ENCODE data around the gene ILRUN. TPM values are rescaled to one million over a fixed set of nuclear protein-coding genes. Genes with fewer than 3 reads are reported as not detected.
"Not testable (repeated sequence)": the region's sequence is repeated elsewhere in the genome, so short reads cannot be mapped to it uniquely, and the experiment has no call there.

ILRUN gene
- total RNA-seq, 1 donor from 2014 or later = 74.2 TPM

DNA sequence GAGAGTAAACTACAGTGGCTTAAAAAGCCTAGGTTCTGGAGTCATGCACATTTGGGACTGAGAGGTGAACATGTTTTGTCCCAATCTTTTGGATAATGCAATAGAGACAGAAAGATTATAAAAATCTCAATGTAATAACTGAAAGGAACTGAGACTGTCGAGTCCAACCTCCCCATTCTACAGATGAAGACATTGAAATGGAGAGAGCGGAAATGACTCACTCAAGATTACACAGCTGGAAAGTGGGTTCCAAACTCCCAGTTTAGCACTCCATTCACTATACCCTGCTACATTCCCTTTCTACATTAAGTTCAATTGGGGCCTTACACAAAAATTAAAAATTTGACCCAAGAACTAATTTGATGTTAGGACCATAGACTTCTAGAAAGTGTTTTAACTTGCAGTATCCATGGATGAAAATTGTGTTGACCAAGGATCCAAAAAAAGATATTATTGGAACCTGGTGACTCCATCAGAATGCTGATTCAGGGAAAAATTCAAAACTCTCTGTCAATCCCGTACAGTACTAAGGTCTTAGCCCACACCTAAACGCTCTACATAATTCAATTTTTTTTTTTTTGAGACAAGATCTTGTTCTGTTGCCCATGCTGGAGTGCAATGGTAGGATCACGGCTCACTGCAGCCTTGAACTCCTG lies 1.5 kb upstream of the ILRUN start:
- intact Hi-C loops (cut with micrococcal nuclease) = loop anchor here (2.0 to 10.0 kb wide), 3 partner anchors 36 to 273 kb away; partner anchors contain the start of genes RPS10 and SNRPC

DNA sequence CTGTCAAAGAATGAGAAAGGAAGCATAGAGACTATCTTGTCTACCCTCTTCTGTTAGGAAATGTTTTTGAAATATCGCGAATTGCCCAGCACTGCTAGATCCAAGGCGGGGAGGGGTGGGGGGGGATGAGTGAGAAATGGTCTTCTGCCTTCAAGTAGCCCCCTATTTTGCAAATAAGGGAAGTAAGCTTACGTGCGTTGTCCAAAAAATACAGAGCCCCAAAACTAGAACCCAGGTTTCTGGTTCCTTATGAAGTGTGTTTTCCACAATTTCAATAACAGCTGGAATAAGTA lies 923 bp upstream of the ILRUN start:
- intact Hi-C loops (cut with micrococcal nuclease) = loop anchor here (2.0 to 10.0 kb wide), 3 partner anchors 35 to 273 kb away; partner anchors contain the start of genes RPS10 and SNRPC

DNA sequence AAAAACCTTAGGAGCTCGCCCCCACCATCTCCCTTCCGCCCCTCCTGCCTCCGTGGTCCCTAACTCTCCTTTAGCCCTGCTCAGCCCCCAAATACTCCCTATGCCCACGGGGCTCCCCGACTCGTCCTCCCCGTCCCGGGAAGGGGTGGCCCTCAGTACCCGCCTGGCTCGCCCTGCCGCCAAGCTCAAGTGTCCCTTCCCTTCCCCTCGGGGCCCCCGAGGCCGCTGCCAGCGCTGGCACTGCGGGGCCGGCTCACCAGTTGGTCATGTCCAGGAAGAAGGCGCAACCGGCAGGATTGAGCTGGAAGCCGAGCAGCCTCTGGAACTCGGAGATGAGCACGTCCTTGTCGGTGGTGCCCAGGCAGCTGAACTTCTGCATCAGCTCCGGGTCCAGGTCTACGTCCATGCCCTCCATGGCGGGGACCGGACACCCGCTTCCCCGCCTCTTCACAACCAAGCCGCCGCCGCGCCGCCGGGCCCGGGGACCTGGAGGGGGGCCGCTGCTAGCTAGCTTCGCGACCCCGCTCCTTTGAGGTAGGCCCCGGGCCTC lies 303 bp downstream of the ILRUN start:
- intact Hi-C loops (cut with micrococcal nuclease) = loop anchor here (1.0 to 10.0 kb wide), 4 partner anchors 22 to 271 kb away; partner anchors contain the start of genes RPS10 and SNRPC

DNA sequence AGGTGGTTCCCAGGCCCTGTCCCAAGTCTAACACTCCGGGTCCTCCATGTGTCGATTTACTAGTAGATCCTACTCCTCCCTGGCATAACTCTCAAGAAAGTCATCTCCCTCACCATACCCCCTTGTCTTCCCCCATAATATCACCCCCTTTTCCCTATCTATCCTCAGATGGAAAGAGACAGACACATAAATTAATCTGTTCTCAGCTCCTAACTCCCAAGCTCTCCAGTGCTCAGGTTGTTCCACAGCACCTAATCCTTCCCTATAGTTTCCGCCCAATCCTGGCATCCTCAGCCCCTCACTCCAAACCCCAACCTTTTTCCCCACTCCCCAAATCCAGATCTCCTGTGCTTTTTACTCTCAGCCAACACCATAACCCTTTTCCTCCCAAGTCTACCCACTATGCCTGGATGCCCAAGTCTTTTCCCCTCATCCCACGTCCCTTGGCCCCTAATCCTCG lies 808 bp downstream of the ILRUN start:
- intact Hi-C loops (cut with micrococcal nuclease) = loop anchor here (1.0 to 10.0 kb wide), 4 partner anchors 21 to 271 kb away; partner anchors contain the start of genes RPS10 and SNRPC

DNA sequence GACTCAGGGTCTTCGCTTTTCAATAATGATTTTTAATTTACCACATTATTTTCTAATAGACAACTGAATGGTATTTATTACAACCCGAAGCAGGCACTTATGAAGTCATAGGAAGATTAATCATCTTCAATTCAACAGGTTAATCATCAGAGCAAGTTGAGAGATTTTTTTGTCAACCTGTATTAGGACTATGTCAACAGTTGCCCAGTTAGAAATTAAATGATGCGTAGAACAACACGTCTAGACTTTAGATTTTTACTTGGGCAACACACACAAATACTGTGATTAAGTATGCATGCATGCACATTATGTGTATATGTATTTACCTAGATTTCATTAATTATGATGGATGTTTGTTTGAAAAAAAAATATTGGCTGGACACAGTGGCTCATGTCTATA lies 4.3 kb downstream of the ILRUN start:
- intact Hi-C loops (cut with micrococcal nuclease) = loop anchor here (10.0 kb wide), 1 partner anchor 267 kb away; the partner anchor contains the start of gene RPS10

DNA sequence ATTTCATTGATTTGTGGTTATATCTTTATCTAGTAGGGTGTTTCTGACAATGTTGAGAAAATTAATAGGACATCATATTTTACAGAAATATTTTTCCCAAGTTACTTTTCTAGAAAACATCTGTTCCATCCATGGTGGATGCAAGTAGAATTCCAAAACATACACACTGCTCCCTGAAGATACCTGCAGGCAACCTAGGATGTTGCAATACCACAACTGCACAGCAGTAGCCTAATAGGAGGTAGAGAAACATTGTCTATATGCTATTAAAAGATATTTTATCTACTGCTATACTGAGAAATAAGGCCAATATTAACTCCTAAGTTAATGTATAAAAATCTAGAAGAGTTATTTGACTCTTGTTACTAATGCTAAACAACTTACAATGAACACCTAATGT lies 6.8 kb downstream of the ILRUN start:
- intact Hi-C loops (cut with micrococcal nuclease) = loop anchor here (10.0 kb wide), 1 partner anchor 265 kb away; the partner anchor contains the start of gene RPS10

DNA sequence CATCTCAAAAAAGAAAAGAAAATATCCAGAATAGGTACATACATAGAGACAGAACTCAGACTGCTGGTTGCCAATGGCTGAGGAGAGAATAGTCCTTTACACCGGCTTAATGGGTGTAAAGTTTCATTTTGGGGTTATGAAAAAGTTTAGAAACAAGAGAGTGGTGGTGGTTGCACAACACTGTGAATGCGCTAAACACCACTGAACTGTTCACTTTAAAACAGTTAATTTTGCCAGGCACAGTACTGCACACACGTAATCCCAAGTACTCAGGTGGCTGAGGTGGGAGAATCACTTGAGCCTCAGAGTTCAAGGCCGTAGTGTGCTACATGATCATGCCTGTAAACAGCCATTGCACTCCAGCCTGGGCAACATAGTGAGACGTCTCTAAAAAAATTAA lies 7.6 kb downstream of the ILRUN start:
- intact Hi-C loops (cut with micrococcal nuclease) = no loop called here

DNA sequence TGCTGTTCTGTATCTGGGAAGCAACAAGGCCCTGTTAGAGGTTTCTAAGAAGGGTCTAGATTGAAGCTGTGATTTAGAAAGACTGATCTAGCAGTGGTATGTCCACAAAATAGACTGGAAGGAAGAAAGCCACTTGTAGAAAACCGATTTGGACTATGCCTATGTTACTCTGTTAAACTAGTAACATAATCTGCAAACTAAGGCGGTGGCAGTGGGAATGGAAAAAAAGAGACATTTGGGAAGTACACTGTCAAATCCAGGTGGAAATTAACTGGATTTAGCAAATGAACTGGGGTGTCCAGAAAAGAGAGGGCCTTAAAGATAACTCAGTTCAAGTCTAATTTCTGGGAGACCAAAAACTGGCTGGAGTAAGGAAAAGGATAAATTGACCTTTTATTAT lies 11.6 kb downstream of the ILRUN start:
- intact Hi-C loops (cut with micrococcal nuclease) = no loop called here

DNA sequence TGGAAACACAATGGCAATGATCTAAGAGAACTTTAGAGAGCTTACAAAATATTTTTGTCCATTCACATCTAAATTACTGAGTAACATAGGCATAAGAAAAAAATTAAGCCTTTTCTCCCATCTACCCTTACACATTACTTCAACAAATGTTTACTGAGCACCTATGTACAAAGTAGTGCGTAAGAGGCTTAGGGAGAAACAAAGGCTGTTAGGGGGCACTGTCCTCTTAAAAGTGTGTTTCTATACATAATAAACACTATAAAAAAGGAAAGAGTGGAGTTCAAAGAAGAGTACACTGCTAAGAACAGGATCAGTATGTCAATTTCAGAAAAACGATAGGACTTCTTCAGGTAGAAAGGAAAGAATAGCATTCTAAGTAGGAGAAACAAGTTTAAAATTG lies 12.2 kb downstream of the ILRUN start:
- intact Hi-C loops (cut with micrococcal nuclease) = no loop called here

DNA sequence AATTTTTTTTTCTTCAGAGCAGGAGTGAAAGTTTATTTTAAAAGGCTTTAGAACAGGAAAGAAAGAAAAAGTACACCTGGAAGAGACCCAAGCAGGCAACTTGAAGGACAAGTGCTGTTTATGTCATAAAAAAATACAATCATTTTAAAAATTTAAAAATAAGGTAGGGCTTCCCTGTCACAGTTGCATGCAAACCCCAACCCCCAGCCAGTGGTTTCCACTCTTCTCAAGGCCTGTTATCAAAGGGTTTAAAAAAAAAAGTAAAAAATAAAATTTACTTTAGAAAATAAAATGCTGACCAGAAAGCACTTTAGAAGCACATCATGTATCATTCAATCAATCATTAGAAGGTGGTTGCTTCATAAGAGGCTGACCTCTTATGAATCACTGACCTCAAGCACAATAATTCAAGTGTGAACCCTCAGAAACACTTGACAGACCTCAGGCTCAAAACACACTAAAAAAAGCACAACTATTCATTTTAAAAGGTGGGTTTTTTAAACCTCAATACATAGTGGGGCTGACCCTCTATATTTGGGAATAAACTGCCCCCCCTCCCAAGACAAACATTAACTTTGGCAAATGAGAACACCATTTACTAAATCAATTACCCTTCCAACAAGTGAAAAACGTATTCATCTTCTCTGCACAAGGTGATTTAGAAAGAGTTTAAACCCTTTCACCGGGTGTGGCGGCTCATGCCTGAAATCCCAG lies 15.6 kb downstream of the ILRUN start:
- intact Hi-C loops (cut with micrococcal nuclease) = no loop called here

DNA sequence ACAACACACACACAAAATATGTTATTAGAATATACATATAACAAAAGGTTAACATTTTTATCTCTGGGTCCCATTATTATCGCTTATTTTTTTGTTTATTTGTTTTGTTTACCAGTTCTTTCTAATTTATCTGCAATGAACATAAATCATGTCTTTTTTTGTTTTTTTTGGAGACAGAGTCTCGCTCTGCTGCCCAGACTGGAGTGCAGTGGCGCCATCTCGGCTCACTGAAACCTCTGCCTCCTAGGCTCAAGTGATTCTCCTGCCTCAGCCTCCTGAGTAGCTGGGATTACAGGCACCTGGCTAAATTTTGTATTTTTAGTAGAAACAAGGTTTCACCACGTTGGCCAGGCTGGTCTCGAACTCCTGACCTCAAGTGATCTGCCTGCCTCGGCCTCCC lies 16.3 kb downstream of the ILRUN start:
- intact Hi-C loops (cut with micrococcal nuclease) = not testable (repeated sequence)

DNA sequence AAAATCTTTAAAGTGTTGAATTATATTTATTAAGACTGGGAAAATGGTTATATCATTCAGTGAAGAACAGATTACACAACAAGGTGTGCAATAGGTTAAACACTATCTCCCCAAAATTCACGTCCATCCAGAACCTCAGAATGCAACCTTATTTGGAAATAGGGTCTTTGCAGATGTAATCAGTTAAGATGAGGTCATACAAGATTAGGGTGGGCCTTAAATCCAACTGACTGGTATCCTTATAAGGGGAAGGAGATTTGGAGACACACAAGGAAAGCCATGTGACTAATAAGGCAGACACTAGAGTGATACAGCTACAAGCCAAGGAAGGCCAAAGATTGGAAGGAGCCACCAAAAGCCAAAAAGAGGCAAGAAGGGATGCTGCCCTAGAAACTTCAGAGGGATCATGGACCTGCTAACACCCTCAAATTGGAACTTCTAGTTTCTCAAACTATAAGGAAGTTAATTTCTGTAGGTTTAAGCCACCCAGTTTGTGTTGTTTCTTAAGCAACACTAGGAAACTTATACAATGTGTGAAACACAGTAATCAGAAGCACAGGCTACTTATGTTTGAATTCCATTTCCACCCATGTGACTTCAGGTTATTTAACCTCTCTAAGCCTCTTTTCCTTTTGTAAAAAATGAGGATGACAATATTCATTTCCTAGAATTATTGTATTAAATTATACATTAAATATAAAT lies 16.9 kb downstream of the ILRUN start:
- intact Hi-C loops (cut with micrococcal nuclease) = no loop called here

DNA sequence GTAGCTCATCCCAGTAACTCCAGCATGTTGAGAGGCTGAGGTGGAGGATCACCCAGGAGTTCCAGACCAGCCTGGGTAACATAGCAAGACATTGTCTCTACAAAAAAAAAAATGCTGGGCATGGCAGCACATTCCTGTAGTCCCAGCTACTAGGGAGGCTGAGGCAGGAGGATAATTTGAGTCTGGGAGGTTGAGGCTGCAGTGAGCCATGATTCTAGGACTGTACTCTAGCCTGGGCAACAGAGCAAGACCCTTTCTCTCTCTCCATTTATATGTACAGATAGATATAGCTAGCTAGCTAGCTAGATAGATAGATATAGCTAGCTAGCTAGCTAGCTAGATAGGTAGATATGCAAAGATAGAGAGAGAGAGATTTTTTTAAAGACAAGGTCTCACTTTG lies 20.4 kb downstream of the ILRUN start:
- intact Hi-C loops (cut with micrococcal nuclease) = no loop called here

DNA sequence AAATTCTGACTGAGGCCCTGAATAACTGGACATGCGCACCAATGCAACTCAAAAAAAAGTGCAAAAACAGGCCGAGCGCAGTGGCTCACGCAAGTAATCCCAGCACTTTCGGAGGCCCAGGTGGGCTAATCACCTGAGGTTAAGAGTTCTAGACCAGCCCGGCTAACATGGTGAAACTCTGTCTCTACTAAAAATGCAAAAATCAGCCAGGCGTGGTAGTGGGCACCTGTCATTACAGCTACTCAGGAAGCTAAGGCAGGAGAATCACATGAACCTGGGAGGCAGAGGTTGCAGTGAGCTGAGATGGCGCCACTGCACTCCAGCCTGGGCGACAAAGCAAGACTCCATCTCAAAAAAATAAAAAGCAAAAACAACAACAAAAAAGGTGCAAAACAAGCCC lies 21.6 kb downstream of the ILRUN start:
- intact Hi-C loops (cut with micrococcal nuclease) = loop anchor here (1.0 to 5.0 kb wide), 3 partner anchors 21 to 428 kb away; partner anchors contain the start of genes ILRUN, SMIM29 and SNRPC

DNA sequence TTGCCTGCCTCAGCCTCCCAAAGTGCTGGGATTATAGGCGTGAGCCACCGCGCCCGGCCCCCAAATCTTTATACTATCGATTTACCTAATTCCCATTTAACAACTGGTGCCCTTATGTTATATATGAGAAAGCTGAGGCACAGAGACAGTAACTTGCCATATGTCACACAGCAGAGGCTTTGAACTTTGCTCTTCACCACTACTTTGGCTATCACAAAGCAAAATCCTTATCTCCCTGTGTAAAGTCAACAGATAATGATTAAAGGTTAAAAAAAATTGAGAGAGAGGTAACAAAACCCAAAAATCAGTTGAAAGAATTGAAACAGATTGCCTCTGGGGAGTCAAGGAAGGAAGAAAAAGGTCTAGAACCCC lies 22.3 kb downstream of the ILRUN start:
- intact Hi-C loops (cut with micrococcal nuclease) = loop anchor here (1.0 to 5.0 kb wide), 3 partner anchors 22 to 427 kb away; partner anchors contain the start of genes ILRUN, SMIM29 and SNRPC

DNA sequence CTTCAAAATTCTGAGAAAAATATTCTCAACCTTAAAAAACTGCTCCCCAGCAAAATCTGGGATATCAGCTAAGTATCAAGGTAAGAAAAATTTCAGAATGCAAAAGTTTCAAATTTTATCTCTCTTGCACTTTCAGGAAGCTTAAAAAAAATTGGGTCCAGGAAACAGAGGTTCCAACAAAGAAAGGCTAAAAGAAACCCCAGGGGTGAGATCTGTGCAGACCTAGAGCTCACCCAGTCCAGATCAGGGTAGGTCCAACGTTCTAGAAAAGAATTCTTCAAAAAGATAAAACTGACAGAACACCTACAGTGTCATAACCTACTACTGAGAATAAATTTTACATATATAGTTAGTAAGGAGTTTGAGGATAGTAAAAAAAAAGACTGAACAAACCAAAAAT lies 23.5 kb downstream of the ILRUN start:
- intact Hi-C loops (cut with micrococcal nuclease) = loop anchor here (5.0 kb wide), 2 partner anchors 84 to 426 kb away; partner anchors contain the start of genes SMIM29 and SNRPC

DNA sequence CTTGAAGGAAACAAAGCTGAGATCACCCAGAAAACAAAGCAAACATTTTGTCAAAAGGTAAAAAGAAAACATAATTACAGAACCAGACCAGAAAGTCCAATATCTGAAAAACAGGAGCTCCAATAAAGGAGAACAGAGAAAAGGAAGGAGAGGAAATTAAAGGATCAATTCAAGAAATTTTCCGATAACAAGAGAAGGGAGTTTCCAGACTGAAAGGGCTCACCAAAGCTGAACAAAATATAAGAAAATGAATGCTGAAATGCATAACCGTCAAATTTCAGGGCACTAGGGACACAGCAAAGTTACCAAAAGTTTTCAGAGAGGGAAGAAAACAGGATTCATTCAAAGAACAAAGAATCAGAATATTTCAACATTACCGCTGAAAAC lies 23.9 kb downstream of the ILRUN start:
- intact Hi-C loops (cut with micrococcal nuclease) = loop anchor here (1.0 to 5.0 kb wide), 3 partner anchors 16 to 425 kb away; partner anchors contain the start of genes SMIM29 and SNRPC

DNA sequence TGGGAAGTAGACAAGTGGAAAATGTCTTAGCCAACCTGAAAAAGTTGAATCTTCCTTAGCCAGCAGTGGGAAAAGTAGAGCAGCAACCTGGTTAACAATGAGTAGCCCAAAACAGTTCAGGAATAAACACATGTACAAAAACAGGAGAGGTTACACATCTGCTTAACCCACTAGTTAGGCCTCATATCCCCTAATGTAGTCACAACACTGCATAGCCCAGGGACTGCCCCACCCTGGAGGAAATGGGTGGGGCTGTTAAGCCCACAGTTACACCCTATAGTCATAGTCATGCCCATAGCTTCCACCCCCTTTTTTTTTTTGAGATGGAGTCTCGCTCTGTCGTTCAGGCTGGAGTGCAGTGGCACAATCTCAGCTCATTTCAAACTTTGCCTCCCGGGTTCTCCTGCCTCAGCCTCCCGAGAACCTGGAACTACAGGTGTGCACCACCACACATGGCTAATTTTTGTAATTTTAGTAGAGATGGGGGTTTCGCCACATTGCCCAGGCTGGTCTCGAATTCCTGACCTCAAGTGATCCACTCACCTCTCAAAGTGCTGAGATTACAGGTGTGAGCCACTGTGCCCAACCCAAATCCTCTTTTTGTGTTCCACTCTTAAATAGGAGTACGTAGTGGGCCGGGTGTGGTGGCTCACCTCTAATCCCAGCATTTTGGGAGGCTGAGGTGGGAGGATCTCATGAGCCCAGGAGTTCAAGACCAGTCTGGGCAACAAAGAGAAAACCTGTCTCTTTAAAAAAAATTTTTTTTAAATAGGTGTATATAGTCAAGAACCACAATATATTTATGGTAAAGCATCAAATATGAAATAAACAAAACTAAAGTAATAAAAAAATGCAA lies 24.5 kb downstream of the ILRUN start:
- intact Hi-C loops (cut with micrococcal nuclease) = loop anchor here (1.0 to 5.0 kb wide), 3 partner anchors 16 to 425 kb away; partner anchors contain the start of genes SMIM29 and SNRPC

DNA sequence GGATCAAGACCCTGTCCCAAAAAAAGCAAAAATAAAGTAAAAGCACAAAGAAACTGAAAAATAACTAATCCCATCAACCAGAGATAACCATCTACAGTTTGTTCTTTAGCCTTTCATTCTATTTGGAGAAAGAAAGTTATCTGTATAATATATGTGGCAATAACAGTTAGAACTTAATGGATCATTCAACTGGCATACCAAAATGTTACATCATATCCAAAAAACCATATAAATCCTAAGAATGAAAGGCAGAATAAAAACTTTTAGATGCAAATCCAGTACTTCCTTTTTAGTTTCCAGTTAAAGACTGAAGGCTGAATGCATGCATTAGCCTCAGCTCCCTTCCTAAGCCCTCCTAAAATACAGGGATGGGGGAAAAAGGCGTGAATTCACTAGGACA lies 25.2 kb downstream of the ILRUN start:
- intact Hi-C loops (cut with micrococcal nuclease) = loop anchor here (5.0 kb wide), 2 partner anchors 86 to 424 kb away; partner anchors contain the start of genes SMIM29 and SNRPC

DNA sequence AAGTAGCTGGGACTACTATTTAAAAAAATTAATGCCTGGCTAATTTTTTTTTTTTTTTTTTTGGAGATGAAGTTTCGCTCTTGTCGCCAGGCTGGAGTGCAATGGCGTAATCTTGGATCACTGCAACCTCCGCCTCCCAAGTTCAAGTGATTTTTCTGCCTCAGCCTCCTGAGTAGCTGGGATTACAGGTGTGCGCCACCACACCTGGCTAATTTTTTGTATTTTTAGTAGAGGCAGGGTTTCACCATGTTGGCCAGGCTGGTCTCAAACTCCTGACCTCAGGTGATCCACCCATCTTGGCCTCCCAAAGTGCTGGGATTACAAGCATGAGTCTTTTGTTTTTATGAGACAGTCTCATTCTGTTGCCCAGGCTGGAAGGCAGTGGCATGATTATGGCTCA lies 27.8 kb downstream of the ILRUN start:
- intact Hi-C loops (cut with micrococcal nuclease) = not testable (repeated sequence)

All from T-helper 2 cell treated with Interferon-gamma antibody and Interleukin-4, amounts not matched to agents 100 ng/mL and 5 ng/mL, for 36 hours (primary cell).